Keratinocyte (primary cell): ENCODE data around the gene CACNA1H. TPM values are rescaled to one million over a fixed set of nuclear protein-coding genes. Genes with fewer than 3 reads are reported as not detected.

Experiments
- DNase-seq: peaks from one replicate; pipeline ENCODE4 v3.0.0-alpha.2; 2011; ENCODE audit warnings: low read depth, missing footprints, low spot score
- FAIRE-seq: peaks from 2 replicates; lab custom pipeline; 2011; peaks lifted over from hg19 to GRCh38; lab: Jason Lieb, UNC
- H2AFZ ChIP-seq: 2 replicates; pipeline ENCODE4 v1.6.0; 2012; ENCODE audit warnings: low read length, control low read depth, inconsistent platforms; ENCODE audit not compliant: control insufficient read depth
- H3K27ac ChIP-seq: 2 replicates; pipeline ENCODE4 v1.5.1; 2011; ENCODE audit warnings: low read length; ENCODE audit not compliant: control insufficient read depth, insufficient read depth
- H3K27me3 ChIP-seq: 3 replicates; pipeline ENCODE4 v1.6.0; 2011; ENCODE audit warnings: low read length; ENCODE audit not compliant: control insufficient read depth, insufficient read depth; ENCODE audit errors: extremely low read depth
- H3K36me3 ChIP-seq, 2 experiments: 2 replicates in 1 of 2; 3 replicates in 1 of 2; pipeline ENCODE4 v1.5.1; 2011; ENCODE audit warnings: low read length in 2 of 2, mild to moderate bottlenecking in 1 of 2; ENCODE audit not compliant: control insufficient read depth in 2 of 2, insufficient read depth in 2 of 2; ENCODE audit errors: extremely low read depth in 1 of 2
- H3K4me1 ChIP-seq: 3 replicates; pipeline ENCODE4 v1.5.1; 2011; ENCODE audit warnings: low read length; ENCODE audit not compliant: control insufficient read depth, insufficient read depth; ENCODE audit errors: extremely low read depth
- H3K4me2 ChIP-seq: 3 replicates; pipeline ENCODE4 v1.6.0; 2011; ENCODE audit warnings: low read depth, low read length; ENCODE audit not compliant: control insufficient read depth, insufficient read depth; ENCODE audit errors: extremely low read depth
- H3K4me3 ChIP-seq, 3 experiments: fragments of 200-600 bp in 1 of 3; sonication (generic) in 1 of 3; 2 replicates in 2 of 3; 3 replicates in 1 of 3; pipeline ENCODE4 v1.5.1; 2011 to 2016; ENCODE audit warnings: low read length in 3 of 3, mild to moderate bottlenecking in 3 of 3, control low read depth in 2 of 3, inconsistent platforms in 1 of 3, low read depth in 1 of 3, mixed read lengths in 1 of 3, mixed run types in 1 of 3, moderate library complexity in 1 of 3; ENCODE audit not compliant: control insufficient read depth in 2 of 3, insufficient read depth in 2 of 3; ENCODE audit errors: extremely low read depth in 1 of 3
- H3K79me2 ChIP-seq: 2 replicates; pipeline ENCODE4 v1.6.0; 2012; ENCODE audit warnings: low read length; ENCODE audit not compliant: control insufficient read depth, insufficient read depth
- H3K9ac ChIP-seq: 3 replicates; pipeline ENCODE4 v1.6.0; 2011; ENCODE audit warnings: low read length; ENCODE audit not compliant: control insufficient read depth, insufficient read depth; ENCODE audit errors: extremely low read depth
- H3K9me1 ChIP-seq: 3 replicates; pipeline ENCODE4 v1.6.0; 2011; ENCODE audit warnings: low read length; ENCODE audit not compliant: control insufficient read depth, insufficient read depth; ENCODE audit errors: extremely low read depth
- H3K9me3 ChIP-seq: 2 replicates; pipeline ENCODE4 v1.5.1; 2012; ENCODE audit warnings: low read depth, low read length; ENCODE audit not compliant: control insufficient read depth
- H4K20me1 ChIP-seq: 3 replicates; pipeline ENCODE4 v1.6.0; 2011; ENCODE audit warnings: low read length; ENCODE audit not compliant: control insufficient read depth, insufficient read depth; ENCODE audit errors: extremely low read depth
- EZH2 ChIP-seq: IDR thresholded peaks from one replicate; pipeline ENCODE4 v1.6.1; 2012; ENCODE audit warnings: inconsistent platforms, mild to moderate bottlenecking, low read length, moderate library complexity
- dilution Hi-C: fragments of 300-500 bp; cut with MboI; formaldehyde crosslinking; loops from one replicate; pipeline ENCODE4 v1.7.0; 2020; ENCODE audit warnings: low sequenced_read_pairs; ENCODE audit not compliant: extremely low pct_ligation_motif_present
- polyA plus RNA-seq, 5 experiments: library from polyadenylated mRNA; depleted of rRNA in 3 of 5; stranded (reverse) in 3 of 5; stranded (forward) in 1 of 5; unstranded in 1 of 5; fragments of >200 nt; gene quantifications; 1 replicate in 1 of 5; 2 replicates in 3 of 5; 3 replicates in 1 of 5; pipeline versions ENCODE4 v1.2.1 to v1.2.3, GENCODE V29; 2011 to 2012; ENCODE audit warnings: missing spikeins in 2 of 5, low read depth in 1 of 5, low replicate concordance in 1 of 5
- TF ChIP-seq, protein P1 (sequence below), 3 experiments: IDR thresholded peaks in 1 of 3; conservative IDR thresholded peaks in 1 of 3; optimal IDR thresholded peaks in 1 of 3; 2 replicates in 2 of 3; 3 replicates in 1 of 3; pipeline versions ENCODE3 to v1.5.1; 2011; ENCODE audit warnings: low read length in 3 of 3, mild to moderate bottlenecking in 3 of 3, moderate library complexity in 2 of 3, control low read depth in 1 of 3, inconsistent platforms in 1 of 3; ENCODE audit not compliant: insufficient read depth in 2 of 3; ENCODE audit errors: extremely low read depth in 1 of 3

The CACNA1H gene
- polyA plus RNA-seq, 1 donor (not counting 4 experiments of a cell fraction or from before 2014, with no cell fraction given): not detected

DNA sequence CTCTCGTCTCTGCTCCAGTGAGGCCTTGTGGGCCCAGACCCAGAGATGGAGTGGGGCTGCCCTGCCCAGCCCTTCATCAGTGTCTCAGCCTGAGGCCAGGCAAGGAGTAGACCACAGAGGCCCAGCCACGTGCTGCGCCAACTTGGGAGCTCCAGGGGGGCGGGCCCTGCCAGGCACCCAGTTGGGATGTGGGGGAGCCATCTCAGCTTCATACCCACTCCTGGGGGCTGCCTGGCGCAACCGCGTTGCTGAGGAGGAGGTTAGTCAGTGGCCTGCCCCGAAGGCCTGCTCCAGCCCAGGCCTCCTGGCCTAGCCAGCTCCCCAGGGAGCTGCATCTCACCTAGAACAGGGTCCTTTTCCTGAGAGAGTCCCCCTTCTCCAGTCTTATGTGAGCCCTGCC, 60.3 kb downstream of the CACNA1H start:
- no peaks in the 10 kb centered on the region for H3K36me3 ChIP-seq
- no peak overlapping the region for H3K9ac ChIP-seq
- dilution Hi-C loops: no loop called here
- no peak overlapping the region for H2AFZ ChIP-seq
- H3K9me3 ChIP-seq: peaks cover 2% of the 10 kb centered on the region
- H3K79me2 ChIP-seq: no peaks in the 10 kb centered on the region
- peaks cover 5% of the 10 kb centered on the region for H3K27me3 ChIP-seq
- H3K4me3 ChIP-seq: no peak overlapping the region
- H3K9me1 ChIP-seq: no peaks in the 10 kb centered on the region
- H3K4me1 ChIP-seq: no peaks in the 10 kb centered on the region
- H3K4me2 ChIP-seq: no peak overlapping the region
- TF ChIP-seq, protein P1, sequence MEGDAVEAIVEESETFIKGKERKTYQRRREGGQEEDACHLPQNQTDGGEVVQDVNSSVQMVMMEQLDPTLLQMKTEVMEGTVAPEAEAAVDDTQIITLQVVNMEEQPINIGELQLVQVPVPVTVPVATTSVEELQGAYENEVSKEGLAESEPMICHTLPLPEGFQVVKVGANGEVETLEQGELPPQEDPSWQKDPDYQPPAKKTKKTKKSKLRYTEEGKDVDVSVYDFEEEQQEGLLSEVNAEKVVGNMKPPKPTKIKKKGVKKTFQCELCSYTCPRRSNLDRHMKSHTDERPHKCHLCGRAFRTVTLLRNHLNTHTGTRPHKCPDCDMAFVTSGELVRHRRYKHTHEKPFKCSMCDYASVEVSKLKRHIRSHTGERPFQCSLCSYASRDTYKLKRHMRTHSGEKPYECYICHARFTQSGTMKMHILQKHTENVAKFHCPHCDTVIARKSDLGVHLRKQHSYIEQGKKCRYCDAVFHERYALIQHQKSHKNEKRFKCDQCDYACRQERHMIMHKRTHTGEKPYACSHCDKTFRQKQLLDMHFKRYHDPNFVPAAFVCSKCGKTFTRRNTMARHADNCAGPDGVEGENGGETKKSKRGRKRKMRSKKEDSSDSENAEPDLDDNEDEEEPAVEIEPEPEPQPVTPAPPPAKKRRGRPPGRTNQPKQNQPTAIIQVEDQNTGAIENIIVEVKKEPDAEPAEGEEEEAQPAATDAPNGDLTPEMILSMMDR (optimal IDR thresholded peaks at IDR 0.05 in 1 of 3, IDR thresholded peaks at IDR 0.05 in 1 of 3, conservative IDR thresholded peaks at IDR 0.05 in 1 of 3; ENCODE audit: extremely low read depth in 1 of 3, insufficient read depth in 2 of 3, low read length in 3 of 3): no peak
- TF ChIP-seq EZH2: no peak
- no peak overlapping the region for H3K27ac ChIP-seq
- no peaks in the 10 kb centered on the region for H4K20me1 ChIP-seq
- FAIRE-seq (no peak), DNase-seq (no peak)

DNA sequence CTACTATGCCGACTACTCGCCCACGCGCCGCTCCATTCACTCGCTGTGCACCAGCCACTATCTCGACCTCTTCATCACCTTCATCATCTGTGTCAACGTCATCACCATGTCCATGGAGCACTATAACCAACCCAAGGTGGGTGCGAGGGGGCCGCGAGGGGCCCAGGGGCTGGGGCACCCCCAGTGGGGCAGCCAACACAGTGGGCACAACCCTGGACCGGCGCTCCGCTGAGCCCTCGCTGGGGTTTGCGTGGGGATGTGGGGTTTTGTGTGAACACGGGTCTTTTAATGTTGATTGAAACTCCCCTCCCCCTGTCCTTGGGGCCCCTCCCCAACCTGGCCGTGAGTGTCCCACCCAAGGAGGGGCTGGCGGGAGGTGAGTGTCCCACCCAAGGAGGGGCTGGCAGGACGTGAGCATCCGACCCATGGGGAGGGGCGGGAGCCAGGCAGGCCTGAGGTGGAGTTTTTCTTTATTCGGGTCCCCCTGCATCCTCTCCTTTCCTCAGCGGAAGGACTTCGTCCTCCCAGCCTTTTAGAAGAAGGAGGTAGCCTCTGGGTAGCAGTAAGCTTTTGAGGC, 61.0 kb downstream of the CACNA1H start:
- Histone ChIP-seq H3K9me3 (peaks cover 2% of the 10 kb centered on the region), H3K4me2 (no peak overlapping the region), H4K20me1 (no peaks in the 10 kb centered on the region), H3K27me3 (peaks cover 5% of the 10 kb centered on the region), H3K79me2 (no peaks in the 10 kb centered on the region), H3K27ac (no peak overlapping the region), H3K36me3 (no peaks in the 10 kb centered on the region), H3K4me1 (no peaks in the 10 kb centered on the region), H2AFZ (no peak overlapping the region), H3K9me1 (no peaks in the 10 kb centered on the region), H3K9ac (no peak overlapping the region), H3K4me3 (no peak overlapping the region)
- dilution Hi-C loops: no loop called here
- TF ChIP-seq, protein P1 (optimal IDR thresholded peaks at IDR 0.05 in 1 of 3, IDR thresholded peaks at IDR 0.05 in 1 of 3, conservative IDR thresholded peaks at IDR 0.05 in 1 of 3; ENCODE audit: extremely low read depth in 1 of 3, insufficient read depth in 2 of 3, low read length in 3 of 3): no peak
- TF ChIP-seq EZH2: no peak
- FAIRE-seq (no peak), DNase-seq (no peak)
